GM12872 (cell line): ENCODE data around the gene DRAXIN.

Source experiments
- CTCF ChIP-seq: IDR thresholded peaks from 3 replicates; pipeline ENCODE4 v1.5.1; 2011; ENCODE audit warnings: low read depth, mild to moderate bottlenecking, low read length, moderate library complexity; ENCODE audit not compliant: insufficient read depth

Gene DRAXIN

DNA sequence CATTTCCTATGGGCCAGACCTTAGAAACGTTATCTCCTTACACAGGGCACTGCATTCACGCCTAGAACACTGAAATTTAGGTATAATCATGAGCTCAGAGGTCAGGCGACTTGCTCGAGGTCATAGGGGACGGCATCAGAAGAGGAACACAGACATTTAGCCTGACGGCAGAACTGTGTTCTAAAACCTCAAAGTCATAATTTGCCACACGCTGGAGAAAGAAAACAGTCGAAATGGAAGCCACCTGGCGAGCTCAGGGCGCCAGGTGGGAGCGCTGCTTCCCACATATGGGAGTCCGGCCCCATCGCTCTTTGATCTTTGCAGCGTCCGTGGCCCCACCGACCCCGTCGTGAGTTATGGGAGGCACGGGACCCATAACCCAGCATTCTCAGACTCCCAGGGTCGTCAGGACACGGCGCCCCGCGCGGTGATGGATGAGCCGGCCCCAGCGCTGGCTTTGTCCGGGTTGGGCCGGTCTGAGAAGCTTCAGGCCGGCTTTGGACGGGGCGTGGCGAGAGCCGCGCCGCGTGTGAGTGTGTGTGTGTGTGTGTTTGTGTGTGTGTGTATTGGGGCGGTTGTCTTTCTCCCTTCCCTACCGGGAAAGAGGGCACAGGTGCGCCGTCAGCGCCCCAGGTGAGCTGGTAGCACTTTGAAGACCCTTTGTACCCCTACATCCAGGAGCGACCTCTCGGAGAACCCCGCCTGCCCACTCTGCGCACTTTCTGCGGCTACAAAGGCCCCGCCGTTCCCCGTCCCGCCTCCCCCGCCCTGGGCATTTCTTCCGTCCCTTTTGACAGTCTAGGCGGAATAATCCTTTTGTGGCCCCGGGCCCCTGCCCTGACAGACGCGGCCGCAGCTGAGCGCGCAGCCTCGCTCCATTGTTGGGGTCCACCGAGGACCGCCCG lies 861 bp upstream of the DRAXIN start:
- TF ChIP-seq CTCF: no peak

- no peak for TF ChIP-seq CTCF
Measured at GRCh38 chr1:11691928-11692711, 610 bp downstream of the DRAXIN start.

- TF ChIP-seq CTCF: no peak
Measured at GRCh38 chr1:11693024-11693590, 1.6 kb downstream of the DRAXIN start.

- TF ChIP-seq CTCF: no peak
Measured at GRCh38 chr1:11693917-11694316, 2.4 kb downstream of the DRAXIN start.

- TF ChIP-seq CTCF: no peak
Measured at GRCh38 chr1:11695861-11696260, 4.4 kb downstream of the DRAXIN start.

GRCh38 chr1:11697188-11697892 lies 5.8 kb downstream of the DRAXIN start:
- no peak for TF ChIP-seq CTCF

GRCh38 chr1:11697893-11698210 lies 6.3 kb downstream of the DRAXIN start:
- no peak for TF ChIP-seq CTCF
